OCI-LY7 (cell line): ENCODE data around the gene NPAP1. TPM values are rescaled to one million over a fixed set of nuclear protein-coding genes. Genes with fewer than 3 reads are reported as not detected.

Experiments used
- BruUV-seq: library from RNA; stranded (reverse); fragments of 400-500 nt; replicated peaks from 2 replicates; lab custom pipeline; 2021; lab: Mats Ljungman, UMichigan
- CTCF ChIA-PET: fragments of 300-600 bp; sonication (Branson Sonifier 250); formaldehyde crosslinking; loops from one replicate; lab custom pipeline; 2022; ENCODE audit warnings: antibody characterized with exemption; ENCODE audit not compliant: unreplicated experiment; lab: Charles Lee
- POLR2A ChIA-PET: fragments of 300-600 bp; sonication (Branson Sonifier 250); formaldehyde crosslinking; loops from one replicate; lab custom pipeline; 2022; ENCODE audit warnings: antibody characterized with exemption; lab: Charles Lee
- DNase-seq: peaks from one replicate; pipeline ENCODE4 v3.0.0-alpha.2; 2015; ENCODE audit warnings: low spot score
- H2AFZ ChIP-seq: fragments of 200-600 bp; sonication (generic), shearing (Covaris generic); 2 replicates; pipeline ENCODE4 v1.6.1; 2014; ENCODE audit warnings: mild to moderate bottlenecking, antibody characterized with exemption, low read length, moderate library complexity
- H3K27ac ChIP-seq: fragments of 200-600 bp; sonication (generic); 2 replicates; pipeline ENCODE4 v1.5.1; 2014; ENCODE audit warnings: mixed run types, low read depth, mild to moderate bottlenecking, moderate library complexity, low read length, inconsistent platforms; ENCODE audit not compliant: poor library complexity, severe bottlenecking
- H3K36me3 ChIP-seq: fragments of 200-600 bp; sonication (generic); 2 replicates; pipeline ENCODE4 v1.6.1; 2014; ENCODE audit warnings: mild to moderate bottlenecking, antibody characterized with exemption, low read length, moderate library complexity, mixed read lengths; ENCODE audit not compliant: insufficient read depth
- H3K4me1 ChIP-seq: fragments of 200-600 bp; sonication (generic); 2 replicates; pipeline ENCODE4 v1.5.1; 2014; ENCODE audit warnings: mild to moderate bottlenecking, low read length; ENCODE audit not compliant: insufficient read depth, poor library complexity, severe bottlenecking
- H3K4me2 ChIP-seq: fragments of 200-600 bp; sonication (generic); 2 replicates; pipeline ENCODE4 v1.6.1; 2014; ENCODE audit warnings: mild to moderate bottlenecking, low read length
- H3K4me3 ChIP-seq: fragments of 200-600 bp; sonication (generic); 2 replicates; pipeline ENCODE4 v1.5.1; 2014; ENCODE audit warnings: mild to moderate bottlenecking, low read depth, low read length; ENCODE audit not compliant: poor library complexity, severe bottlenecking
- H3K79me2 ChIP-seq: fragments of 200-600 bp; sonication (generic); 2 replicates; pipeline ENCODE4 v1.6.1; 2016; ENCODE audit warnings: low read depth, mild to moderate bottlenecking, low read length, moderate library complexity, mixed read lengths; ENCODE audit not compliant: insufficient read depth
- H3K9me2 ChIP-seq: fragments of 200-600 bp; sonication (generic); 2 replicates; pipeline ENCODE4 v1.6.1; 2016; ENCODE audit warnings: mild to moderate bottlenecking, low read length, mixed read lengths; ENCODE audit not compliant: insufficient read depth
- H3K9me3 ChIP-seq: fragments of 200-600 bp; sonication (generic); 2 replicates; pipeline ENCODE4 v1.6.1; 2014; ENCODE audit warnings: mild to moderate bottlenecking, mixed run types, low read length, mixed read lengths
- H4K20me1 ChIP-seq: fragments of 200-600 bp; sonication (generic); 2 replicates; pipeline ENCODE4 v1.6.1; 2014; ENCODE audit warnings: mild to moderate bottlenecking, antibody characterized with exemption, low read length, moderate library complexity, mixed read lengths; ENCODE audit not compliant: insufficient read depth
- CTCF ChIP-seq: fragments of 200-600 bp; sonication (generic); conservative IDR thresholded peaks from 2 replicates; pipeline ENCODE4 v1.5.1; 2014; ENCODE audit warnings: mild to moderate bottlenecking, antibody characterized with exemption, low read length, moderate library complexity, mixed read lengths
- EZH2phosphoT487 ChIP-seq: fragments of 200-600 bp; sonication (generic); IDR thresholded peaks from 2 replicates; pipeline ENCODE4 v1.6.1; 2018; ENCODE audit warnings: low read depth, borderline replicate concordance, mild to moderate bottlenecking, mixed run types, antibody characterized with exemption, low read length, moderate library complexity, mixed read lengths
- intact Hi-C: fragments of 100-400 bp; cut with micrococcal nuclease; formaldehyde crosslinking; loops from one replicate; pipeline ENCODE4 v1.10.0; 2022; ENCODE audit not compliant: unreplicated experiment
- total RNA-seq, 2 experiments: library from RNA; depleted of rRNA in 1 of 2; stranded (reverse); fragments of >200 nt in 1 of 2; shearing (Covaris generic) in 1 of 2; gene quantifications; 2 replicates each; pipeline ENCODE4 v1.2.3, GENCODE V29; 2014 to 2022

NPAP1 gene
- total RNA-seq, 2 experiments from 2014 or later: not detected

GRCh38 chr15:24662991-24663390 is 12.6 kb upstream of the NPAP1 start:
- Histone ChIP-seq H3K4me2 (no peak overlapping the region), H3K4me1 (no peaks in the 10 kb centered on the region), H2AFZ (no peak overlapping the region), H4K20me1 (no peaks in the 10 kb centered on the region), H3K4me3 (no peak overlapping the region), H3K9me3 (0 out of 2 replicates have a peak, but pooled peaks cover 6% of the 10 kb centered on the region), H3K79me2 (no peaks in the 10 kb centered on the region), H3K27ac (no peak overlapping the region), H3K9me2 (no peaks in the 10 kb centered on the region), H3K36me3 (no peaks in the 10 kb centered on the region)
- no peak for TF ChIP-seq CTCF
- TF ChIP-seq EZH2phosphoT487: no peak
- ChIA-PET CTCF (no interaction called here), POLR2A (no interaction called here)
- no peak for DNase-seq
- no TSS peak for BruUV-seq
- intact Hi-C loops: no loop called here

- no peaks in the 10 kb centered on the region for H3K9me3 ChIP-seq
- ChIA-PET POLR2A (no interaction called here), CTCF (no interaction called here)
- H3K4me3 ChIP-seq: no peak overlapping the region
- TF ChIP-seq CTCF (no peak), EZH2phosphoT487 (no peak)
- no peaks in the 10 kb centered on the region for H3K4me1 ChIP-seq
- H3K4me2 ChIP-seq: no peak overlapping the region
- H3K79me2 ChIP-seq: no peaks in the 10 kb centered on the region
- H3K9me2 ChIP-seq: no peaks in the 10 kb centered on the region
- no peak overlapping the region for H3K27ac ChIP-seq
- H3K36me3 ChIP-seq: no peaks in the 10 kb centered on the region
- no peaks in the 10 kb centered on the region for H4K20me1 ChIP-seq
- intact Hi-C loops: no loop called here
- no TSS peak for BruUV-seq
- DNase-seq: no peak
- no peak overlapping the region for H2AFZ ChIP-seq
Observed at GRCh38 chr15:24676431-24676830, 856 bp downstream of the NPAP1 start.

- no peaks in the 10 kb centered on the region for H3K79me2 ChIP-seq
- H3K9me3 ChIP-seq: no peaks in the 10 kb centered on the region
- ChIA-PET CTCF (no interaction called here), POLR2A (no interaction called here)
- no TSS peak for BruUV-seq
- no peaks in the 10 kb centered on the region for H4K20me1 ChIP-seq
- H3K4me3 ChIP-seq: no peak overlapping the region
- H3K4me1 ChIP-seq: no peaks in the 10 kb centered on the region
- H3K9me2 ChIP-seq: no peaks in the 10 kb centered on the region
- intact Hi-C loops: no loop called here
- no peak for DNase-seq
- H3K27ac ChIP-seq: no peak overlapping the region
- TF ChIP-seq EZH2phosphoT487: no peak
- no peak for TF ChIP-seq CTCF
- H2AFZ ChIP-seq: no peak overlapping the region
- H3K36me3 ChIP-seq: no peaks in the 10 kb centered on the region
- H3K4me2 ChIP-seq: no peak overlapping the region
Observed at GRCh38 chr15:24678485-24678884, 2.9 kb downstream of the NPAP1 start.
